Activated CD8-positive, alpha-beta memory T cell treated with anti-CD3 and anti-CD28 coated beads, Interleukin-2, amount 50 U/mL, for 48 hours (primary cell): ENCODE results near the gene TICAM1.
"Not testable (repeated sequence)": the region's sequence is repeated elsewhere in the genome, so short reads cannot be mapped to it uniquely, and the experiment has no call there.

ENCODE experiments used
- DNase-seq: peaks from one replicate; pipeline ENCODE4 v3.0.0-alpha.2; 2020

Gene TICAM1

GRCh38 chr19:4844348-4845179, 13.1 kb upstream of the TICAM1 start:
- no peak for DNase-seq

DNA sequence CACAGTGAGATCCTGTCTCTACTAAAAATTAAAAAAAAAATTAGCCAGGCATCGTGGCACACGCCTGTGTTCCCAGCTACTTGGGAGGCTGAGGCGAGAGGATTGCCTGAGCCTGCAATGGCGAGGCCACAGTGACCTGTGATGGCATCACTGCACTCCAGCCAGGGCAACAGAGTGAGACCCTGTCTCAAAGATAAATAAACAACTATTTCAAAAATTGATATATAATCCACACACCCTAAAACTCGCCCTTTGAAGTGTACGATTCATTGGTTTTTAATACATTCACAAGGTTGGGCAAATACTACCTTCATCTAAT, 12.1 kb upstream of the TICAM1 start:
- DNase-seq = no peak

- no peak for DNase-seq
Measured at GRCh38 chr19:4839192-4839591, 7.7 kb upstream of the TICAM1 start.

DNA sequence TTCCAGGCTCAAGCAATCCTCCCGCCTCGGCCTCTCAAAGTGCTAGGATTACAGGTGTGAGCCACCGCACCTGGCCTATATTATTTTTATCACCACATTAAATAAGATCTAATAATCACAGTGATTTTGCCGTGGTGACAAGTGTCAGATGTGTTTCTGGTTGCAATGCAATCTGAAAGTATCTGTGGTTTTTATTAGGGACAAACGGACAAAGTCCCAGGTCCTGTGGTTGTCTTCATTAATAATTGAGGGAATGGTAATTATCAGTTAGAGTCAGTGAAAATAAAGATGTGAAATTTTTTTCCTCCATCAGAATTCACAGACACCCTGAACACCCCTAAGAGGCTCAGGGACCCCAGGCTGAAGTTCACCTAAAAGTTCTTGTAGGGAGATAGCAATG, 1.3 kb upstream of the TICAM1 start:
- DNase-seq = no peak

DNA sequence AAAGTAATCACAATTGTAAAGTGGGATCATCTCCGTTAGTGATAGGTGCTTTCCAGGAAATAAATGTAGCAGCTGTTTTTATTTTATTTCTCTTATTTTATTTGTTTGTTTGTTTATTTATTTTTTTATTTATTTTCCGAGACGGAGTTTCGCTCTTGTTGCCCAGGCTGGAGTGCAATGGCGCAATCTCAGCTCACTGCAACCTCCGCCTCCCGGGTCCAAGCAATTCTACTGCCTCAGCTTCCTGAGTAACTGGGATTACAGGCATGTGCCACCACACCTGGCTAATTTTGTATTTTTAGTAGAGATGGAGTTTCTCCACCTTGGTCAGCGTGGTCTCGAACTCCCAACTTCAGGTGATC, 448 bp upstream of the TICAM1 start:
- DNase-seq = not testable (repeated sequence)

- DNase-seq = no peak
Measured at GRCh38 chr19:4830768-4831265, 695 bp downstream of the TICAM1 start.

GRCh38 chr19:4830332-4830731, 1.2 kb downstream of the TICAM1 start:
- DNase-seq = no peak

DNA sequence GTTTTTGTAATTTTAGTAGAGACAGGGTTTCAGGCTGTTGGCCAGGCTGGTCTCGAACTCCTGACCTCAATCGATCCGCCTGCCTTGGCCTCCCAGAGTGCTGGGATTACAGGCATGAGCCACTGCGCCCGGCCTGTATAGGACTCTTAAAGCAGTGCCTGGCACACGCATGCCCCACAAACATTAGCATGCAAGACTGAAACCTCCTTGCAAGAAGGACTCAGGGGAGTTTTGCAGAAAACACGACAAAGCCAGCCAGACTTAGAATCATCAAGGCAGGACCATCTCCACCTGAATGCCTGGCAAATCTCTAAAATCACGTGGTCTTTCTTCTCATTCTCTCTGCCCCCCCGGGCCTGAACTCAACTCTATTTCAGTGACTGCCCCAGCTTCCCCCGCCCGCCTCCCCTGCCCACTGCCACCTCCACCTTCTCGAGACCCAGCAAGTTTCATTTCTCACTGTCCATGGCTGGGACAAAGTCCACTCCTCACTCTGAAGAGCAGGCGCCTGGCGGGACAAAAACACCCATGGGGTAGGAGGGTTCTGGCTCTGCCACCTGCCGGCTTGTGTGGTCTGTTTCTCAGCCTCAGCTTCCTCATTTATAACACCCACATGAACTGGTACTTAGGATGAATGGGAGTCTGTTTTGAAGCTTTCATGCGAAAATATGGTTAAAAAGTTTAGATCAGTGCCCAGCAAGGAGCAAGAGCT, 2.4 kb downstream of the TICAM1 start:
- no peak for DNase-seq

DNA sequence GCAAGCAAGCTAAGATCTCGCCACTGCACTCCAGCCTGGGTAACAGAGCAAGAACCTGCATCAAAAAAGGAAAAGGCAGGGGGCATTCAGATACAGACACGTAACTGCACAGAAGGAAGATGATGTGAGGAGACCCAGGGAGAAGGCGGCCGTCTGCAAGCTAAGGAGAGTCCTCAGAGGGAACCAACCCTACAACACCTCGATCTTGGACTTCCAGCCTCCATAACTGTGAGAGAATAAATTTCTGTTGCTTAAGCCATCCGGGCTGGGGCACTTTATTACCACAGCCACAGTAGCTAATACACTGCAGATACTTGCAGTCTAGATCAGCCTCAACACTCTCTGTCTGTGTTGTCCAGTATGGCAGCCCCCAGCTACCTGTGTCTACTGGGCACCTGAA, 7.9 kb downstream of the TICAM1 start:
- DNase-seq = no peak

DNA sequence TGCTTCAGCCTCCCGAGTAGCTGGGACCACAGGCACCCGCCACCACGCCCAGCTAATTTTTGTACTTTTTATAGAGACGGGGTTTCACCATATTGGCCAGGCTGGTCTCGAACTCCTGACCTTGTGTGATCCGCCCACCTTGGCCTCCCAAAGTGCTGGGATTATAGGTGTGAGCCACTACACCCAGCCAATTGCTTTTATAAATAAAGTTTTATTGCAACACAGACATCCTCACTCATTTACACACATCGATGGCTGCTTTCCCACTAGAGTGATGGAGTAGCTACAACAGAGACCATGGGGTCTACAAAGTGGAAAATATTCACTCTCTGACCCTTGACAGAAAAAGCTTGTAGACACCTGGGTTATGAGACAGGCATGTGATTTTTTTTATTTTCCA, 9.2 kb downstream of the TICAM1 start:
- not testable (repeated sequence) for DNase-seq

DNA sequence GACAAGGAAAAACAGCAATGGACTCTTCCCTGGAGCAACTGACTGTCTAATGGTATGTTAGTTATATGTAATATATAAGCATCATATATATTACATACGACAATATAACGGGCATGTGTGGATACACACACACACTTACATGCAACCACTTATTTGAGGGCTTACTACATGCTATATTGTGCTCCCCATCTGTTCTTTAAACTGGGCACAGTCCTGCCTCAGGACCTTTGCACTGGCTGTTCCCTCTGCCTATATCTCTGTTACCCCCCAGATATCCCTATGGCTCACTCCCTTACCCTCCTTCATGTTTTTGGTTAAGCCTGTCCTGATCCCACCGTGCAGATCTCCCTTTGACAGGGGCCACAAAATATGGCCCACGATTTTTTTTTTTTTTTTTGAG, 10.2 kb downstream of the TICAM1 start:
- no peak for DNase-seq

DNA sequence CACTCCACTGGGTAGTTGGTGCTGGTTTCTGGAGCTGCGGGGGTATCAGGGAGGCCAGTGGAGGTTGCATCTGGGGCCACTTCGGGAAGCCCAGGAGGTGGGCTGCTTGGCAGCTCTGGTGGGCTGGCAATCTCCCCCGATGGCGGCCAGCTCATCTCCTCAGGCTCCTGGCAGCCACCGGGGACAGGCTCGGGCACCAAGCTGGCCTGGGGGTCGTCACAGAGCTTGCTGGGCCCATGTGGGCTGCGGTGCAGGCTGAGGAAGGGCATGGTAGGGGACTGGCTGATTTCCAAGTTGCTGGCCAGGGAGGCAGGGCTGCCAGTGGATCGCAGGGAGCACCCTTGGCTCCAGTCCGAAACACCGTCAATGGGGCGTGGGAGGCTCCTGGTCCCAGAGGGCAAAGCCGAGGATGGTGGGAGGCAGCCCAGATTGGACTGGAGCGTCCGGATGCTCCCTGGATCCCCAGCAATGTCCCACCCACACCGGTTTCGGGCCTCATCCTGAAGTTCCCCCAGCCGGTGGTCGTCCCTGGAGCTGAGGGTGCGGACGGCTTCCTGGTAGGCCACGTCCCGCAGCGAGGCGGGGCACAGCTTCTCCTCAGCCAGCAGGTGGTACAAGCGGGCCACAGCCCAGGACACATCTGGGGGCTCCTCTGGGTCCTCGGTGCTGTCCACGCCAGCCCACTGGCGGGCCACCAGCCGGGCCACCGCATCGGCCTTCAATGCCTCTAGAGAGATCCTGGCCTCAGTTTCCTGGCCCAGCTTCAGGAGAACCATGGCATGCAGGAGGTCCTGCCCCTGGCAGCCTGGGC, 13.8 kb downstream of the TICAM1 start:
- DNase-seq = no peak

- no peak for DNase-seq
Measured at GRCh38 chr19:4816950-4817278, 14.6 kb downstream of the TICAM1 start.

DNA sequence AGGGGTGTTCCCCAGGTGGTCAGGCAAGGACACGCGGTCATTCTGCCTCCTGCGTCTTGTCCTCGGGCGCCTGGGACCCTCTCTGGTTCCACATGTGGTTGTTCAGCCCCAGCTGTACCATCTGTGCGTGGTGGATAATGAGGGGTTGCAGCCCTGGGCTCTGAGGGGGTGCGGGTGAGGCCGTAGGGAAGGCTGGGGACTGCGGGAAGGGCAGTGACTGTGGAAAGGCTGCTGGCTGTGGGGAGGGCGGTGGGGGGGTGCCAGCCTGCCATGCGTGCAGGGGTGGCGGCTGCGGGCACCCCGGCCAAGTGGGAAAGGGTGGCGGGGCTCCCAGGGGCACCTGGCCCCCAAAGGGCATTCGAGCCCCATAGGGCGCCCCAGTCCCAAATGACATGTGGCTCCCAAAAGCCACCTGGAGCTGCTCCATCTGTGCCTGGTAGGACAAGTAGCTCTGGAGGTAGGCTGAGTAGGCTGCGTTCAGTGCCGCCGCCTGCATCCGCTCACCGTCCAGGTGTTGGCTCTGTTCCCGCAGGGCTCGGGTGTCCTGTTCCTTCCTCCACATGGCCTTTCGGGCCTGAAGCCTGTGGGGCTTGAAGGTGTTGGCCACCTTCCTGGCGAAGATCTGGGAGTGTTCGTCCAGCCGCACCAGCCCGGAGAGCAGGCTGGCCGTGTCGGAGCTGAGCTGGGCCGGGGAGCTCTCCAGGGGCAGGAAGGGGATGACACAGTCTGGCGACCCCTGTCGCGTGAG, 15.1 kb downstream of the TICAM1 start:
- DNase-seq = peak; percentile 59

DNA sequence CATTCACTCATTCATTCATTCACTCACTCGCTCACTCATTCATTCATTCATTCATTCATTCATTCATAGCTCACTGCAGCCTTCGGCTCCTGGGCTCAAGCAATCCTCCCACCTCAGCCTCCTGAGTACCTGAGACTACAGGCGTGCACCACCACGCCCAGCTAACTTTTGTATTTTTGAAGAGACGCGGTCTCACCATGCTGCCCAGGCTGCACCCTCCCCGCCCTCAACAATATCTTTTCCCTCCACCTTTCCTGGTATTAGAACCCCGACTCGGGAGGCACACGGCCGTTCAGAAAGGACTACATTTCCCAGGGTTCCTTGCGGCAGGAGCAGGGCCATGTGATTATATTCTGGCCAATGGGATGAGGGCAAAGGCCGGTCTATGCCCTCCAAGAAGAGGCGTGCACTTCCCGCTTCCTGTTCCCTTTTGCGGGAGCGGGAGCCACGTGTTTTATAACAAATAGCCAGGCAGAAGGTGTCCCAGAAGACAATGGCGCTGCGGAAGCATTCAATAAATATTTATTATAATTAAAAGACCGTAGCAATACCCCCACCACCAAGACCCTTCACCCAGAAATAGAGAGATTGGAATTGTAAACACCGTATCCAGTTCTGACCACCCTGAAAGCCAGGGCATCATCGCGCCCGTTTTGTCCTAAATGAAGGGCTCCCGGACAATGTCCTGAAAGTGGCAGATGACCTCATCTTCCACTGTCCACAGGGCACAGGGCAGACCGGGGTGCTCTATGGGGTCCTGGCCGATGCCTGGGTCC, 15.9 kb downstream of the TICAM1 start:
- peak; percentile 86 for DNase-seq

DNA sequence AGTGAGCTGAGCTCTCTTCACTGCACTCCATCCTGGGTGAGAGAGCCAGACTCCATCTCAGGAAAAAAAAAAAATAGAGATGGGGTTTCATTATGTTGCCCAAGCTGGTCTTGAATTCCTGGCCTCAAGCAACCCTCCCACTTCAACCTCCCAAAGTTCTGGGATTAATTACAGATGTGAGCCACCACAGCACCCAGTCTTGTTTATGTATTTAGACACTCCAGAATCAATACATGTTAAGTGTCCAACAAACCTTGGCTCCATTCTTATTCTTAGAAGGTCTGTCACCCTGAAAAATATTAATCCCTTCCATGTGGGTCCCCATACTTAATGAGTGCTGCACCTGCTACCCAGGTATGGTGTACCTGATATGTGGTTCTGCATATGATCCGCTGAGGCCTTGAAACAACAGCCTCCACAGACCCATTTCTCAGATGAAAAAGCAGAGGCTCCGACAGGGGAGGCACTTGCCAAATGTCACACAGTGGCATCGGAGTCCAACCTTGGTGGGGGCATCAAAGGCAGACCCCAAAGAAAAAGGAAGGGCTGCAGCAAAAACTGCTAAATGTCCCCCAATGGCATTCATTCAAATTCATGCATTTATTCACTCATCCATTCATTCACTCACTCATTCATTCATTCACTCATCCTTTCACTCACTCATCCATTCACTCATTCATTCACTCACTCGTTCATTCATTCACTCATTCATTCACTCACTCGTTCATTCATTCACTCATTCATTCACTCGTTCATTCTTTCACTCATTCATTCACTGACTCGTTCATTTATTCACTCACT, 16.7 kb downstream of the TICAM1 start:
- DNase-seq = no peak

- DNase-seq = peak; percentile 99
Measured at GRCh38 chr19:4811328-4812131, 20.0 kb downstream of the TICAM1 start.

DNA sequence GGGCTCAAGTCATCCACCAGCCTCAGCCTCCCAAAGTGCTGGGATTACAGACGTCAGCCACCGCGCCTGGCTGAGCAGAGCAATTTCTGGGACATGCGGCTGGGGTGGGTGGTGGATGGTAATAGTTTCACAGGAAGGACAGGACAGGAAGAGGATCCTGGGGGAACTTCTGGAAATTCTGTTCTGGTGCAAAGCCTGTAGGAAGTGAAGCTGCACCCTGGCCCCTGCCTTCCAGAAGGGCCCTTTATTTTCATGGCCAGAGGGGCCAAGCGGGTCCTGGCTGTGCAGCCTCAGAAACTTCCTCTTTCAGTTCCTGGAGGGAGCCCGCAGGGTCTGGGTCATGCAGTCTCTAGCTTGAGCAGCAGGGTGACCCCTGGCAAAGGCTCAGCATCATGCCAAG, 24.3 kb downstream of the TICAM1 start:
- DNase-seq = no peak

- DNase-seq = no peak
Measured at GRCh38 chr19:4806384-4806783, 25.1 kb downstream of the TICAM1 start.

DNA sequence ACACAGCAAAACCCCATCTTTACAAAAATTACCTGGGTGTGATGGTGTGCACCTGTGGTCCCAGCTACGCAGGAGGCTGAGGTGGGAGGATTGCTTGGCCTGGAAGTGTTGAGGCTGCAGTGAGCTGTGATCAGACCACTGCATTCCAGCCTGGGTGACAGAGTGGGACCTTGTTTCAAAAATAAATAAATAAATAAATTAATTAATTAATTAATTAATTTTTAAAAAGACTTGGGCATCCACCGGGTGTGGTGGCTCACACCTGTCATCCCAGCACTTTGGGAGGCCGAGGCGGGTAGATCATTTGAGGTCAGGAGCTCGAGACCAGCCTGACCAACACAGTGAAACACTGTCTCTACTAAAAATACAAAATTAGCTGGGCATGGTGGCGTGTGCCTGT, 26.4 kb downstream of the TICAM1 start:
- not testable (repeated sequence) for DNase-seq
